Vagina (tissue), 2 donors: ENCODE results near the gene GRK1.

Experiments
- CTCF ChIP-seq, 3 experiments: fragments of 450-650 bp in 2 of 3; fragments of 200-600 bp in 1 of 3; sonication (generic) in 1 of 3; IDR thresholded peaks; one replicate each; pipeline ENCODE4 v1.5.1; 2017 to 2019; ENCODE audit warnings: antibody characterized with exemption in 3 of 3, mild to moderate bottlenecking in 2 of 3, moderate library complexity in 2 of 3
- POLR2A ChIP-seq, 2 donors: fragments of 450-650 bp; IDR thresholded peaks; one replicate each; pipeline ENCODE4 v1.6.1; 2017; ENCODE audit warnings: antibody characterized with exemption in 2 of 2, mild to moderate bottlenecking in 2 of 2, moderate library complexity in 2 of 2

DNA sequence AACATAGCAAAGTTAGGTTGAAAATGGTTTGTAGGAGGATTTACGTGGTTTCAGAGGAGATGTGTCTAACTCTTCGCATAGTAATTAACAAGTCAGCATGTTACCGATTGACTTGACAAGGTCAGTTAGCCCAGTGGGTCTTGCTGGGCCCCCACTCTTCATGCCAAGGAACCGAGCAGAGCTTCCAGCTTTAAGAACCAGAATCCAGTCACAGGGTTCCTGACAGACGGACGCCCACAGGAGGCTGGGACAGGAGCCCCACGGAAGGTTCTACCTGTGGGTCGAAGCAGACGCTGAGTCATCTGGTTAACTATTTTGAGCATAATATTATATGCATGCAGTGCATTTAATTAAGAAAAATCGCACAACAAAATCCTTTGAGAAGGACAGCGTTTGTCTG is 95.5 kb downstream of the GRK1 start:
- no peak for TF ChIP-seq CTCF (IDR thresholded peaks at IDR 0.05)
- no peak for TF ChIP-seq POLR2A (IDR thresholded peaks at IDR 0.05)
